ENCODE measurements around the gene COL23A1. TPM values are rescaled to one million over a fixed set of nuclear protein-coding genes. Genes with fewer than 3 reads are reported as not detected.

COL23A1 gene
- total RNA-seq, 1 experiment from 2014 or later, result 5.7 TPM

DNA sequence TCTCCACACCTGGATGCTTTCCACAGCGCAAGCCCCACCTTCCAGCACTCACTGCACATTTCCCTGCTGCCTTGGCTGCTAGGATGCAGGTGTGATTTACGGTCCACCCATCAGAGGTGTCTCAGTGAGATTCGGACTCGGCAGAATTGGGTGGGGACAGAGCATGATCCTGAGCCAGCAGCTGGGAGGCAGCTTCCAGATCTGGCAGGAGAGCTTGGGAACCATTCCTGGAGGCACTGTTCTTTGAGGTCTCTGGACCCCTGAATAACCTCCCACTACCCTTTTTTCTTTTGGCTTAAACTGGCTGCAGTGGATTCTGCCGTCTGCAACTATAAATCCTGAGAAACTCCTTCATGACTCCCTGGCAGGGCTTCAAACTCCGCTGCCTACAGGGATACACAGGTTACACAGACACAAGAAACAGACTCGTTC is 258.0 kb downstream of the COL23A1 start:
- H3K9me2 ChIP-seq (replicated peaks; ENCODE audit: insufficient read depth, low read length), result no peaks in the 10 kb centered on the region
- H3K4me3 ChIP-seq (ENCODE audit: low read length), result no peak overlapping the region
- H3K9me3 ChIP-seq (ENCODE audit: low read length), result no peaks in the 10 kb centered on the region
- no peak for DNase-seq
- no peak overlapping the region for H3K27ac ChIP-seq (ENCODE audit: low read length)
- H3K4me1 ChIP-seq (ENCODE audit: low read length), result peaks cover 3% of the 10 kb centered on the region; the same call in 1 of the 2 replicates
- H4K20me1 ChIP-seq (ENCODE audit: insufficient read depth, low read depth, low read length), result no peaks in the 10 kb centered on the region
- no peak overlapping the region for H3K4me2 ChIP-seq (ENCODE audit: low read depth, low read length, poor library complexity, severe bottlenecking)
- H3K9ac ChIP-seq (ENCODE audit: low read length), result no peak overlapping the region
- no peaks in the 10 kb centered on the region for H3K27me3 ChIP-seq (ENCODE audit: low read length)
- no peaks in the 10 kb centered on the region for H3K36me3 ChIP-seq (ENCODE audit: insufficient read depth, low read length)
- no peaks in the 10 kb centered on the region for H3K79me2 ChIP-seq (ENCODE audit: low read length)
- H2AFZ ChIP-seq (ENCODE audit: low read length), result no peak overlapping the region

DNA sequence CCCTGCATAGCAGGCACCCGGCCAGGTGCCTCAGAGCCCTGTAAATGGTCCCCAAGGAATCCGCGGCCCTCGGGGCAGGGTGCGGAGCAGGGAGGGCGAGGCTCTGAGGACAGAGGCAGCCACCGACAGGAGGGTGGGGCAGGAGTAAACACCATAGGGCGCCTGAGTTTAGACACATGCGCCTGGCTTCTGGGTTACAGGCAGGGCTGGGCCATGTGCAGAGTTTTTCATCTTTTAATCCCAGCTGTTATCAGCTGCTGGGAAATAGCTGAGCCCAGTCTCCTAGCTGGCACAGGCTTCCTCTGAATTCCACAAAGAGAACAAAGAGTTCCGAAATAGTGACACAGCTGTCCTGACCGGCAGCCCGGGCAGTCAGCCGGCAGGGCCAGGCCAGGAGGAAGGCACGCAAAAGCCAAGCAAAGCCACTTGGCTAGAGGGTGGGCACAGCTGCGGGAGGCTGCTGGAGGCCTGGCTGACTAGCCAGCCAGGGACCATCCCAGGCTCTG is 258.6 kb downstream of the COL23A1 start:
- no peak overlapping the region for H3K4me3 ChIP-seq (ENCODE audit: low read length)
- H3K4me1 ChIP-seq (ENCODE audit: low read length), result peaks cover 3% of the 10 kb centered on the region; the same call in 1 of the 2 replicates
- no peaks in the 10 kb centered on the region for H3K9me3 ChIP-seq (ENCODE audit: low read length)
- no peaks in the 10 kb centered on the region for H3K27me3 ChIP-seq (ENCODE audit: low read length)
- DNase-seq, result no peak
- H2AFZ ChIP-seq (ENCODE audit: low read length), result no peak overlapping the region
- no peak overlapping the region for H3K27ac ChIP-seq (ENCODE audit: low read length)
- no peak overlapping the region for H3K4me2 ChIP-seq (ENCODE audit: low read depth, low read length, poor library complexity, severe bottlenecking)
- no peaks in the 10 kb centered on the region for H3K9me2 ChIP-seq (replicated peaks; ENCODE audit: insufficient read depth, low read length)
- no peak overlapping the region for H3K9ac ChIP-seq (ENCODE audit: low read length)
- H4K20me1 ChIP-seq (ENCODE audit: insufficient read depth, low read depth, low read length), result no peaks in the 10 kb centered on the region
- H3K79me2 ChIP-seq (ENCODE audit: low read length), result no peaks in the 10 kb centered on the region
- H3K36me3 ChIP-seq (ENCODE audit: insufficient read depth, low read length), result no peaks in the 10 kb centered on the region

DNA sequence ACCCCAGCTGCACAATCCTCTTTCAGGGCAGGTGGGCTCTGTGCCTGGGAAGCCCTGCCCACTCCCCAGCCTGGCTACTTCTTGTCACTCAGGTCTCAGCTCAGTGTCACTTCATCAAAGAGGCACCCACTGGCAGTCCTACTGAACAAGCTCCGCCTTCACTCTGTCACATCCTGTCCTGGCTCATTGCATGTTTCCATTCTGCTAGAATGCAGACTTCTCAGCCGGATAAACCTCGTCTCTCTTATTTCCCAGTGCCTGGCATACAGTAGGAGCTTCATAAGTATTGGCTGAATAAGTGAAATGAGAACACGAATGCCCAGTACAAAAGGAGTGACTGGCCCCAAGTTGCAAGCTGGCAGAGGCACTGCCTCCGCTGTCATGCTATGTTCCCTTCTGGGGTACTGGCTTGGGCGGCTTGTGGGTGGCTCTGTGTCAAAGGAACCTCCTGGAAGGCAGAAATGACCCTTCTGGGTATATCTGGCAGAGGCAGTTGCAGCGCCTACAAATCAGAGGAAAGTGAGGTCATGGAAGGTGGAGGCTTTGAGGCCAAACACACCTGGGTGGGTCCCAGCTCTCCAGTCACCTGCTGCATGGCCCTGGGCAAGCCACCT is 259.3 kb downstream of the COL23A1 start:
- no peaks in the 10 kb centered on the region for H3K9me3 ChIP-seq (ENCODE audit: low read length)
- H3K36me3 ChIP-seq (ENCODE audit: insufficient read depth, low read length), result no peaks in the 10 kb centered on the region
- no peak overlapping the region for H3K27ac ChIP-seq (ENCODE audit: low read length)
- H3K79me2 ChIP-seq (ENCODE audit: low read length), result no peaks in the 10 kb centered on the region
- H3K27me3 ChIP-seq (ENCODE audit: low read length), result no peaks in the 10 kb centered on the region
- no peaks in the 10 kb centered on the region for H4K20me1 ChIP-seq (ENCODE audit: insufficient read depth, low read depth, low read length)
- H3K4me1 ChIP-seq (ENCODE audit: low read length), result peaks cover 3% of the 10 kb centered on the region; the same call in 1 of the 2 replicates
- H3K9ac ChIP-seq (ENCODE audit: low read length), result no peak overlapping the region
- DNase-seq, result no peak
- H2AFZ ChIP-seq (ENCODE audit: low read length), result no peak overlapping the region
- H3K4me2 ChIP-seq (ENCODE audit: low read depth, low read length, poor library complexity, severe bottlenecking), result no peak overlapping the region
- no peaks in the 10 kb centered on the region for H3K9me2 ChIP-seq (replicated peaks; ENCODE audit: insufficient read depth, low read length)
- no peak overlapping the region for H3K4me3 ChIP-seq (ENCODE audit: low read length)

DNA sequence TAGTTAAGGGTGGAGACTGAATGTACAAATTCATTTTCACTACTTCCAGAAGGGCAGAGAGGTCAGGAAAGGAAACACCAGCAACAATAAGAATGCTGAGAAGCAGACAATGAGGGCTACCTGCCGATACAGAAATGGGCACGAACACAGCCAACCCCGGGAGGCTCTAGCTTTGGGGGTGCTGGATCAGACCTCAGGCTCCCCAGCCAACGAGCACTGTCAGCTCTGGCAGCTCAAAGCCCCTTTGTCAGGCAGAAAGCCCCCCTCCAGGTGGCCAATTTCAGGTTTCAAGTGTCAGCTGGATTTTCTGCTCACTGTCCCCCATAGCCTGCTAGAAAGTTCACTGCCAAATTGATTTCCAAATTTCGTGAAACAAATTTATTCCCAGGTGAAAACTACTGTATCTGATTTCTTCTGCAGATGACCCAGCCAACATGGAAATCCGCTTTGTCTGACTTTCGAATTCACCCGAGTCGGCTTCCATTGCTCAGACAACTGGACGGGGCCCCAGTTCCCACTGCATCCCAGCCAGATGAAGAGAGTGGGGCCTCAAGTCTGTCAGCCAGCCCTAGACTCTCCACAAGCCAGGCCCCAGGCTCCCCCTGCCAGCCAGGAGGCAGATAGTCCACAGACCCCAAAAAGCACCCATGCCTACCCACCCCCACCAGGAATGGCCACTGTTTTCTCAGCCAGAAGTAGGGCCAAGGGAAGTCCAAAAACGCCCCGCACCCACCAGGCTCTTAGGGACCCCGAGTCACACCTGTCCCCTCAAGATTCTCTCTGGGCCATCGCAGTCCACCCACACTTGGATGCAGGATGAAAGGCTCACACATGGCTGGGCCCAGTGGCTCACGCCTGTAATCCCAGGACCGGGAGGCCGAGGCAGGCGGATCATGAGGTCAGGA is 261.1 kb downstream of the COL23A1 start:
- no peaks in the 10 kb centered on the region for H3K9me3 ChIP-seq (ENCODE audit: low read length)
- peaks cover 9% of the 10 kb centered on the region for H3K4me1 ChIP-seq (ENCODE audit: low read length)
- DNase-seq, result no peak
- H3K27me3 ChIP-seq (ENCODE audit: low read length), result no peaks in the 10 kb centered on the region
- no peaks in the 10 kb centered on the region for H3K79me2 ChIP-seq (ENCODE audit: low read length)
- no peak overlapping the region for H2AFZ ChIP-seq (ENCODE audit: low read length)
- no peaks in the 10 kb centered on the region for H3K9me2 ChIP-seq (replicated peaks; ENCODE audit: insufficient read depth, low read length)
- H3K36me3 ChIP-seq (ENCODE audit: insufficient read depth, low read length), result no peaks in the 10 kb centered on the region
- no peak overlapping the region for H3K9ac ChIP-seq (ENCODE audit: low read length)
- no peak overlapping the region for H3K27ac ChIP-seq (ENCODE audit: low read length)
- no peak overlapping the region for H3K4me2 ChIP-seq (ENCODE audit: low read depth, low read length, poor library complexity, severe bottlenecking)
- H4K20me1 ChIP-seq (ENCODE audit: insufficient read depth, low read depth, low read length), result no peaks in the 10 kb centered on the region
- no peak overlapping the region for H3K4me3 ChIP-seq (ENCODE audit: low read length)

DNA sequence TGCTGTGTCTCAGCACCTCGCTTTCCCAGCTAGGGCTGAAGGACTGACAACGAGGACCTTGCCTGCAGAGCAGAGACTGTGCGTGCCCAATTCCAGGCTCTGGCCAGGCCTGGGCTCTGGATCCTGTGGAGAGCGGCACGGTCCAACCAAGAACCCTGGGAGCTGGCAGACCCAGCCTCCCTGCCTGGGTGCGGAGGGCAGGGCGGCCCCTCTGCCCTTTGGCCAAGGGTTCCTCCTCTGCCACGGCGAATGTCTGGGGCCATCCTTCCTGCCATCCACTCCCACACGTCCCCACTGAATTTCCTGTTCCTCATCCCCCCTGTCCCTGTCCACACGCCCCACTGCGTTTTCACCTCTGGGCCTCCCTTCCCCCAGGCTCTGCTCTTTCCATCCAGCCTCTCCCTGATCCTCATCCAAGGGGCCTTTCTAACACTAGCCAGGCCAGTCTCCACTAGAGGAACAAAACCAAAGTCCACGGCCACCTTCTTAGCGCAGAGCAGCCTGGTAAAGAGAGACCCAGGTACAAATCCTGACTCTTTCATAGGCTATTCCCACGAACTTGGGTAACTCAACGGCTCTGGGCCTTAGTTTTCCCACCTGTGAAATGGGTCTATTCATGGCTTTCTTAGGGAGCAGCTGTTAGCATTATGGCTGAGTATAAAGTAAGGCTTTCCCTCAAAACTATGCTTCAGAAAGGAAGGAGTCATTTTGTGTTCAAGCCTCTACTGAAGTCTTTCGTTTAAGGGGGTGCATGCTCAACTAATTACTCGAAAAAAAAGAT is 262.1 kb downstream of the COL23A1 start:
- H3K4me2 ChIP-seq (ENCODE audit: low read depth, low read length, poor library complexity, severe bottlenecking), result no peak overlapping the region
- H3K9me3 ChIP-seq (ENCODE audit: low read length), result no peaks in the 10 kb centered on the region
- no peak overlapping the region for H3K9ac ChIP-seq (ENCODE audit: low read length)
- H3K9me2 ChIP-seq (replicated peaks; ENCODE audit: insufficient read depth, low read length), result no peaks in the 10 kb centered on the region
- no peaks in the 10 kb centered on the region; the same call in 1 of the 2 replicates for H4K20me1 ChIP-seq (ENCODE audit: insufficient read depth, low read depth, low read length)
- DNase-seq, result no peak
- no peaks in the 10 kb centered on the region for H3K27me3 ChIP-seq (ENCODE audit: low read length)
- H3K27ac ChIP-seq (ENCODE audit: low read length), result no peak overlapping the region
- no peak overlapping the region for H2AFZ ChIP-seq (ENCODE audit: low read length)
- no peaks in the 10 kb centered on the region for H3K79me2 ChIP-seq (ENCODE audit: low read length)
- peaks cover 16% of the 10 kb centered on the region for H3K4me1 ChIP-seq (ENCODE audit: low read length)
- no peak overlapping the region for H3K4me3 ChIP-seq (ENCODE audit: low read length)
- H3K36me3 ChIP-seq (ENCODE audit: insufficient read depth, low read length), result no peaks in the 10 kb centered on the region

DNA sequence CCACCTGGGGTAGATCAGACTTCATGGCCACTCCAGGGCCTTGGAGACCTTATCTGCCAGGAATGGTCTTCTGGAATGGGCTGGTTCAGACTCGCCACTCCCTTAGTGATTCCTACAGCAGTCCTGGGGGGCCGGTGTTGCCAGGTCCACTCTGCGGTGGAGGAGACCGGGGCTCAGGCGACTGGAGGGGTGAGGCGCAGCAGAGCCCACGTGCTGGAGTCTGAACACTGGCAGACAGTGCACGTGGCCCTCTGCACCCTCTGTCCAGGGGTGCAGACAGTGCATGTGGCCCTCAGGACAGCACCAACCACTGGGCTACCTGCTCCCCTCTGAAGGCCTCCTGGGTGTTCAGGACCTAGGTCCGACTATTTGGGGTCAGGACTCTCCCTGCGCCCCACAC is 262.7 kb downstream of the COL23A1 start:
- Histone ChIP-seq H3K9ac (ENCODE audit: low read length) (no peak overlapping the region), H3K79me2 (ENCODE audit: low read length) (no peaks in the 10 kb centered on the region), H3K4me3 (ENCODE audit: low read length) (no peak overlapping the region), H3K4me2 (ENCODE audit: low read depth, low read length, poor library complexity, severe bottlenecking) (no peak overlapping the region), H3K9me2 (replicated peaks; ENCODE audit: insufficient read depth, low read length) (no peaks in the 10 kb centered on the region), H3K27ac (ENCODE audit: low read length) (no peak overlapping the region), H2AFZ (ENCODE audit: low read length) (no peak overlapping the region), H3K36me3 (ENCODE audit: insufficient read depth, low read length) (no peaks in the 10 kb centered on the region), H3K9me3 (ENCODE audit: low read length) (no peaks in the 10 kb centered on the region), H3K27me3 (ENCODE audit: low read length) (no peaks in the 10 kb centered on the region), H3K4me1 (ENCODE audit: low read length) (peaks cover 16% of the 10 kb centered on the region), H4K20me1 (ENCODE audit: insufficient read depth, low read depth, low read length) (no peaks in the 10 kb centered on the region; the same call in 1 of the 2 replicates)
- no peak for DNase-seq

DNA sequence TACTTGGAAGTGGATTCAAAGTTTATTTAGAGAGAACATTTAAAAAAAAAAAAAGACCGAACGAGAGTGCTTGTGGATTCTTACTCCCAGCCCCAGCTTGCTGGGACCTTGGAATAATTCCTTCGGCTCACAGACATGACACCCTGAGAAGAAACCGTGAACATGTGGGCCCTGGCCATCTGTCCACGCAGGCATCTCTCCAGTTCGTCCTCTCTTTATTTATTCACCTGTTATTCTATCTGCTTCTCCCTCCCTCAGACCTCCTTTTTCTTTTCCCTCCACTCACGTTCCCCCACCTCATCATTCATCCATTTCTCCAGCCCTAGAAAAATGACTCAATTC is 263.8 kb downstream of the COL23A1 start:
- DNase-seq, result no peak
- Histone ChIP-seq H3K4me2 (ENCODE audit: low read depth, low read length, poor library complexity, severe bottlenecking) (no peak overlapping the region), H3K9ac (ENCODE audit: low read length) (no peak overlapping the region), H3K79me2 (ENCODE audit: low read length) (no peaks in the 10 kb centered on the region), H3K27me3 (ENCODE audit: low read length) (no peaks in the 10 kb centered on the region), H2AFZ (ENCODE audit: low read length) (no peak overlapping the region), H3K27ac (ENCODE audit: low read length) (no peak overlapping the region), H3K36me3 (ENCODE audit: insufficient read depth, low read length) (no peaks in the 10 kb centered on the region), H3K9me3 (ENCODE audit: low read length) (no peaks in the 10 kb centered on the region), H3K4me3 (ENCODE audit: low read length) (no peak overlapping the region), H3K9me2 (replicated peaks; ENCODE audit: insufficient read depth, low read length) (no peaks in the 10 kb centered on the region), H3K4me1 (ENCODE audit: low read length) (peaks cover 16% of the 10 kb centered on the region), H4K20me1 (ENCODE audit: insufficient read depth, low read depth, low read length) (no peaks in the 10 kb centered on the region; the same call in 1 of the 2 replicates)
